Measurements from ENCODE around the gene PSMD13. TPM values are rescaled to one million over a fixed set of nuclear protein-coding genes. Genes with fewer than 3 reads are reported as not detected.
"Not testable (repeated sequence)": the region's sequence is repeated elsewhere in the genome, so short reads cannot be mapped to it uniquely, and the experiment has no call there.

Gene PSMD13
- polyA plus RNA-seq, 4 donors = 104 to 159 (median 149) TPM

- FAIRE-seq = no peak
- H3K9me3 ChIP-seq (ENCODE audit: control insufficient read depth in 2 of 2, insufficient read depth in 1 of 2, low read depth in 1 of 2, low read length in 1 of 2) = peaks cover 0 to 6% of the 10 kb centered on the region in 2 donors
- 60 to 79% (median 69%) methylated on average over 4 of the region's 13 CpGs for WGBS, 3 donors
- no peak overlapping the region for H3K4me3 ChIP-seq (ENCODE audit: low read depth in 1 of 3, low read length in 3 of 3)
- H3K4me1 ChIP-seq (ENCODE audit: control insufficient read depth in 3 of 3, insufficient read depth in 2 of 3, low read depth in 1 of 3, low read length in 2 of 3) = peaks cover 3 to 15% (median 4%) of the 10 kb centered on the region in 3 donors
- peak in 1 of 2 donors; percentile 67 for DNase-seq
- H3K36me3 ChIP-seq (ENCODE audit: control insufficient read depth in 3 of 3, insufficient read depth in 2 of 3, low read depth in 1 of 3, low read length in 3 of 3) = peaks cover 0 to 2% (median 0%) of the 10 kb centered on the region in 3 donors
- H3K27me3 ChIP-seq (ENCODE audit: control insufficient read depth in 3 of 3, insufficient read depth in 3 of 3, low read length in 3 of 3) = no peaks in the 10 kb centered on the region
- H3K27ac ChIP-seq (ENCODE audit: low read depth in 1 of 3, low read length in 2 of 3) = peak overlapping the region in 1 of 3 donors; percentile 4
These were observed 30.1 kb downstream of the PSMD13 start for GRCh38 chr11:266676-267439.

GRCh38 chr11:267491-267994, 30.8 kb downstream of the PSMD13 start:
- peaks cover 0 to 2% (median 0%) of the 10 kb centered on the region in 3 donors for H3K36me3 ChIP-seq (ENCODE audit: control insufficient read depth in 3 of 3, insufficient read depth in 2 of 3, low read depth in 1 of 3, low read length in 3 of 3)
- peak in 1 of 2 donors; percentile 78 for DNase-seq
- 4 to 30% (median 12%) methylated on average over 11 to 18 of the region's 18 CpGs for WGBS, 3 donors
- H3K27ac ChIP-seq (ENCODE audit: low read depth in 1 of 3, low read length in 2 of 3) = peak overlapping the region; percentile 6 to 96 (median 93)
- H3K4me3 ChIP-seq (ENCODE audit: low read depth in 1 of 3, low read length in 3 of 3) = peak overlapping the region in 1 of 3 donors; percentile 57
- no peaks in the 10 kb centered on the region for H3K27me3 ChIP-seq (ENCODE audit: control insufficient read depth in 3 of 3, insufficient read depth in 3 of 3, low read length in 3 of 3)
- H3K4me1 ChIP-seq (ENCODE audit: control insufficient read depth in 3 of 3, insufficient read depth in 2 of 3, low read depth in 1 of 3, low read length in 2 of 3) = peaks cover 3 to 22% (median 4%) of the 10 kb centered on the region in 3 donors
- FAIRE-seq = no peak
- peaks cover 0 to 5% of the 10 kb centered on the region in 2 donors for H3K9me3 ChIP-seq (ENCODE audit: control insufficient read depth in 2 of 2, insufficient read depth in 1 of 2, low read depth in 1 of 2, low read length in 1 of 2)

GRCh38 chr11:268716-269145, 32.0 kb downstream of the PSMD13 start:
- FAIRE-seq; H3K27me3 ChIP-seq (ENCODE audit: control insufficient read depth in 3 of 3, insufficient read depth in 3 of 3, low read length in 3 of 3); H3K9me3 ChIP-seq (ENCODE audit: control insufficient read depth in 2 of 2, insufficient read depth in 1 of 2, low read depth in 1 of 2, low read length in 1 of 2); H3K36me3 ChIP-seq (ENCODE audit: control insufficient read depth in 3 of 3, insufficient read depth in 2 of 3, low read depth in 1 of 3, low read length in 3 of 3); H3K4me3 ChIP-seq (ENCODE audit: low read depth in 1 of 3, low read length in 3 of 3): not testable (repeated sequence)
- WGBS, 3 donors = 19 to 28% (median 23%) methylated on average over 13 to 16 of the region's 16 CpGs
- peak in 1 of 2 donors; percentile 81 for DNase-seq
- H3K4me1 ChIP-seq (ENCODE audit: control insufficient read depth in 3 of 3, insufficient read depth in 2 of 3, low read depth in 1 of 3, low read length in 2 of 3) = peaks cover 3 to 29% (median 4%) of the 10 kb centered on the region in 3 donors
- H3K27ac ChIP-seq (ENCODE audit: low read depth in 1 of 3, low read length in 2 of 3) = peak overlapping the region; percentile 9 to 96 (median 93)

GRCh38 chr11:269146-269890, 32.5 kb downstream of the PSMD13 start:
- peaks cover 0 to 5% of the 10 kb centered on the region in 2 donors for H3K9me3 ChIP-seq (ENCODE audit: control insufficient read depth in 2 of 2, insufficient read depth in 1 of 2, low read depth in 1 of 2, low read length in 1 of 2)
- H3K4me1 ChIP-seq (ENCODE audit: control insufficient read depth in 3 of 3, insufficient read depth in 2 of 3, low read depth in 1 of 3, low read length in 2 of 3) = peaks cover 3 to 29% (median 4%) of the 10 kb centered on the region in 3 donors
- FAIRE-seq (no peak), DNase-seq (peak in 1 of 2 donors; percentile 56)
- H3K27ac ChIP-seq (ENCODE audit: low read depth in 1 of 3, low read length in 2 of 3) = peak overlapping the region; percentile 9 to 96 (median 93)
- H3K4me3 ChIP-seq (ENCODE audit: low read depth in 1 of 3, low read length in 3 of 3) = no peak overlapping the region
- WGBS, 3 donors = 40 to 64% (median 47%) methylated on average over 21 of the region's 21 CpGs
- H3K36me3 ChIP-seq (ENCODE audit: control insufficient read depth in 3 of 3, insufficient read depth in 2 of 3, low read depth in 1 of 3, low read length in 3 of 3) = peaks cover 0 to 2% (median 0%) of the 10 kb centered on the region in 3 donors
- H3K27me3 ChIP-seq (ENCODE audit: control insufficient read depth in 3 of 3, insufficient read depth in 3 of 3, low read length in 3 of 3) = no peaks in the 10 kb centered on the region

GRCh38 chr11:270451-271318, 33.9 kb downstream of the PSMD13 start:
- H3K4me3 ChIP-seq (ENCODE audit: low read depth in 1 of 3, low read length in 3 of 3) = no peak overlapping the region
- WGBS, 3 donors = 31 to 69% (median 52%) methylated on average over 15 to 18 of the region's 18 CpGs
- peaks cover 3 to 29% (median 4%) of the 10 kb centered on the region in 3 donors for H3K4me1 ChIP-seq (ENCODE audit: control insufficient read depth in 3 of 3, insufficient read depth in 2 of 3, low read depth in 1 of 3, low read length in 2 of 3)
- H3K27ac ChIP-seq (ENCODE audit: low read depth in 1 of 3, low read length in 2 of 3) = peak overlapping the region; percentile 93 to 96 (median 96)
- FAIRE-seq (no peak), DNase-seq (peak; percentile 55 to 75)
- no peaks in the 10 kb centered on the region for H3K27me3 ChIP-seq (ENCODE audit: control insufficient read depth in 3 of 3, insufficient read depth in 3 of 3, low read length in 3 of 3)
- H3K36me3 ChIP-seq (ENCODE audit: control insufficient read depth in 3 of 3, insufficient read depth in 2 of 3, low read depth in 1 of 3, low read length in 3 of 3) = peaks cover 0 to 2% (median 0%) of the 10 kb centered on the region in 3 donors
- peaks cover 0 to 5% of the 10 kb centered on the region in 2 donors for H3K9me3 ChIP-seq (ENCODE audit: control insufficient read depth in 2 of 2, insufficient read depth in 1 of 2, low read depth in 1 of 2, low read length in 1 of 2)

- DNase-seq (peak; percentile 75 to 96), FAIRE-seq (no peak)
- 19 to 54% (median 32%) methylated on average over 8 of the region's 8 CpGs for WGBS, 3 donors
- Histone ChIP-seq H3K4me1 (ENCODE audit: control insufficient read depth in 3 of 3, insufficient read depth in 2 of 3, low read depth in 1 of 3, low read length in 2 of 3) (peaks cover 3 to 29% (median 4%) of the 10 kb centered on the region in 3 donors), H3K27me3 (ENCODE audit: control insufficient read depth in 3 of 3, insufficient read depth in 3 of 3, low read length in 3 of 3) (no peaks in the 10 kb centered on the region), H3K4me3 (ENCODE audit: low read depth in 1 of 3, low read length in 3 of 3) (no peak overlapping the region), H3K27ac (ENCODE audit: low read depth in 1 of 3, low read length in 2 of 3) (peak overlapping the region; percentile 93 to 96 (median 96)), H3K36me3 (ENCODE audit: control insufficient read depth in 3 of 3, insufficient read depth in 2 of 3, low read depth in 1 of 3, low read length in 3 of 3) (peaks cover 0 to 2% (median 0%) of the 10 kb centered on the region in 3 donors), H3K9me3 (ENCODE audit: control insufficient read depth in 2 of 2, insufficient read depth in 1 of 2, low read depth in 1 of 2, low read length in 1 of 2) (no peaks in the 10 kb centered on the region)
These were observed 34.5 kb downstream of the PSMD13 start for GRCh38 chr11:271319-271715.

- Histone ChIP-seq H3K27ac (ENCODE audit: low read depth in 1 of 3, low read length in 2 of 3) (peak overlapping the region; percentile 93 to 96 (median 96)), H3K9me3 (ENCODE audit: control insufficient read depth in 2 of 2, insufficient read depth in 1 of 2, low read depth in 1 of 2, low read length in 1 of 2) (no peaks in the 10 kb centered on the region), H3K4me3 (ENCODE audit: low read depth in 1 of 3, low read length in 3 of 3) (peak overlapping the region in 1 of 3 donors; percentile 24), H3K36me3 (ENCODE audit: control insufficient read depth in 3 of 3, insufficient read depth in 2 of 3, low read depth in 1 of 3, low read length in 3 of 3) (peaks cover 0 to 2% (median 0%) of the 10 kb centered on the region in 3 donors), H3K27me3 (ENCODE audit: control insufficient read depth in 3 of 3, insufficient read depth in 3 of 3, low read length in 3 of 3) (no peaks in the 10 kb centered on the region), H3K4me1 (ENCODE audit: control insufficient read depth in 3 of 3, insufficient read depth in 2 of 3, low read depth in 1 of 3, low read length in 2 of 3) (peaks cover 3 to 32% (median 4%) of the 10 kb centered on the region in 3 donors)
- FAIRE-seq (no peak), DNase-seq (peak; percentile 89 to 97)
- 20 to 68% (median 56%) methylated on average over 22 of the region's 22 CpGs for WGBS, 3 donors
These were observed 35.6 kb downstream of the PSMD13 start for GRCh38 chr11:272195-272930.

Measured in small intestine (tissue), 7 donors.